ENCODE data around the gene DDX1. TPM values are rescaled to one million over a fixed set of nuclear protein-coding genes. Genes with fewer than 3 reads are reported as not detected.

The DDX1 gene
- total RNA-seq, 1 experiment from 2014 or later: 154 TPM

- no peak for TF ChIP-seq EZH2 (IDR thresholded peaks at IDR 0.05; ENCODE audit: borderline replicate concordance, low read depth, low read length, poor library complexity, severe bottlenecking)
- TF ChIP-seq, protein P1, sequence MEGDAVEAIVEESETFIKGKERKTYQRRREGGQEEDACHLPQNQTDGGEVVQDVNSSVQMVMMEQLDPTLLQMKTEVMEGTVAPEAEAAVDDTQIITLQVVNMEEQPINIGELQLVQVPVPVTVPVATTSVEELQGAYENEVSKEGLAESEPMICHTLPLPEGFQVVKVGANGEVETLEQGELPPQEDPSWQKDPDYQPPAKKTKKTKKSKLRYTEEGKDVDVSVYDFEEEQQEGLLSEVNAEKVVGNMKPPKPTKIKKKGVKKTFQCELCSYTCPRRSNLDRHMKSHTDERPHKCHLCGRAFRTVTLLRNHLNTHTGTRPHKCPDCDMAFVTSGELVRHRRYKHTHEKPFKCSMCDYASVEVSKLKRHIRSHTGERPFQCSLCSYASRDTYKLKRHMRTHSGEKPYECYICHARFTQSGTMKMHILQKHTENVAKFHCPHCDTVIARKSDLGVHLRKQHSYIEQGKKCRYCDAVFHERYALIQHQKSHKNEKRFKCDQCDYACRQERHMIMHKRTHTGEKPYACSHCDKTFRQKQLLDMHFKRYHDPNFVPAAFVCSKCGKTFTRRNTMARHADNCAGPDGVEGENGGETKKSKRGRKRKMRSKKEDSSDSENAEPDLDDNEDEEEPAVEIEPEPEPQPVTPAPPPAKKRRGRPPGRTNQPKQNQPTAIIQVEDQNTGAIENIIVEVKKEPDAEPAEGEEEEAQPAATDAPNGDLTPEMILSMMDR (conservative IDR thresholded peaks at IDR 0.05; ENCODE audit: low read depth, low read length): no peak
- no TSS peak for BruUV-seq (replicated peaks)
- H3K9me3 ChIP-seq (ENCODE audit: low read depth, low read length, poor library complexity, severe bottlenecking): no peaks in the 10 kb centered on the region
- CTCF ChIA-PET: no interaction called here
- H3K4me3 ChIP-seq (ENCODE audit: low read depth, low read length, poor library complexity, severe bottlenecking): no peak overlapping the region
- H3K36me3 ChIP-seq (ENCODE audit: insufficient read depth, low read length, poor library complexity, severe bottlenecking): peaks cover 63% of the 10 kb centered on the region
- intact Hi-C loops (cut with micrococcal nuclease; ENCODE audit: unreplicated experiment): no loop called here
- no peak for DNase-seq (ENCODE audit: low spot score)
- H3K27ac ChIP-seq (ENCODE audit: low read depth, low read length, poor library complexity, severe bottlenecking): no peak overlapping the region
- H3K4me1 ChIP-seq (ENCODE audit: insufficient read depth, low read length, poor library complexity, severe bottlenecking): peaks cover under 1% of the 10 kb centered on the region
- H3K27me3 ChIP-seq (replicated peaks; ENCODE audit: insufficient read depth, low read depth, low read length, poor library complexity): no peaks in the 10 kb centered on the region
- POLR2A ChIA-PET (ENCODE audit: low non-redundant PET): no interaction called here
Measured at GRCh38 chr2:15596350-15596749, 4.7 kb downstream of the DDX1 start.

DNA sequence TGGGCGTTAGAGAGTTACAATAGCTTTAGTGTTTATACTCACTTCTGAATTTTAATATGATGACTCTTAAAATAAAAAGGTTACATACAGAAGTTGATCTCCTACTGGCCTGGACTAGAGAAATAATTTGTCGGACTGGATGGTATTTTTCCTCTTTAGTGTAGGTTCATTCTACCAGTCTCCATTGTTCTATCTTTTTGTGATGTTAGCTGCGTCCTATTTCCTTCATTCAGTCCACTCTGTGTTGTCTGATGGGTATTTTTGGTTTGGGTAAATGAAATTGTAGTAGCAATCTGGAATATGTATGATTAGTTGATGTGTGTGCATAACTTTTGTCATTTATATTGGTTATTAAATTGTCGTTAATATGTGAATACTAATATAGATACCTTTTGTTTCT is 5.3 kb downstream of the DDX1 start:
- POLR2A ChIA-PET (ENCODE audit: low non-redundant PET): no interaction called here
- H3K4me1 ChIP-seq (ENCODE audit: insufficient read depth, low read length, poor library complexity, severe bottlenecking): no peaks in the 10 kb centered on the region
- peaks cover 69% of the 10 kb centered on the region for H3K36me3 ChIP-seq (ENCODE audit: insufficient read depth, low read length, poor library complexity, severe bottlenecking)
- no peak for DNase-seq (ENCODE audit: low spot score)
- no peaks in the 10 kb centered on the region for H3K9me3 ChIP-seq (ENCODE audit: low read depth, low read length, poor library complexity, severe bottlenecking)
- H3K27me3 ChIP-seq (replicated peaks; ENCODE audit: insufficient read depth, low read depth, low read length, poor library complexity): no peaks in the 10 kb centered on the region
- intact Hi-C loops (cut with micrococcal nuclease; ENCODE audit: unreplicated experiment): no loop called here
- BruUV-seq (replicated peaks): no TSS peak
- no peak for TF ChIP-seq EZH2 (IDR thresholded peaks at IDR 0.05; ENCODE audit: borderline replicate concordance, low read depth, low read length, poor library complexity, severe bottlenecking)
- TF ChIP-seq, protein P1 (conservative IDR thresholded peaks at IDR 0.05; ENCODE audit: low read depth, low read length): no peak
- H3K4me3 ChIP-seq (ENCODE audit: low read depth, low read length, poor library complexity, severe bottlenecking): no peak overlapping the region
- H3K27ac ChIP-seq (ENCODE audit: low read depth, low read length, poor library complexity, severe bottlenecking): no peak overlapping the region
- CTCF ChIA-PET: no interaction called here

DNA sequence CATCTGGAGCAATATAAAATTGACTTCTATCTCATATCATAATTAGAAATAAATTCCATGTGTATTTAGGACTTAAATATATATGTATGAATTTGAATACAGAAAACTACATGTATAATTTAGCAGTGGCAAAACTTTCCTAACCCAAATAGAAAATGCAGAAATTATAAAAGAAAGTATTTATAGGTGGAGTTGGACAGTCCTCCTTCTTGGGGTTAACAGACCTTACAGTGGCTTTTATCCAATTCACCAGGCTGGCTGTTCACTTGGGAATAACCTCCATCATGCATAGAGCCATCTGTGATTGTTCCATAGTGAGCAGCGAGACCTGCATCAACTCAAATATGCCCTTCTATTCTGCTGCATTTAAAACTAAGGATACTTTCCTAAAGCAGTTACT is 8.3 kb downstream of the DDX1 start:
- no peak for TF ChIP-seq EZH2 (IDR thresholded peaks at IDR 0.05; ENCODE audit: borderline replicate concordance, low read depth, low read length, poor library complexity, severe bottlenecking)
- TF ChIP-seq, protein P1 (conservative IDR thresholded peaks at IDR 0.05; ENCODE audit: low read depth, low read length): no peak
- intact Hi-C loops (cut with micrococcal nuclease; ENCODE audit: unreplicated experiment): no loop called here
- no peak for DNase-seq (ENCODE audit: low spot score)
- CTCF ChIA-PET: no interaction called here
- Histone ChIP-seq H3K27ac (ENCODE audit: low read depth, low read length, poor library complexity, severe bottlenecking) (no peak overlapping the region), H3K9me3 (ENCODE audit: low read depth, low read length, poor library complexity, severe bottlenecking) (no peaks in the 10 kb centered on the region), H3K27me3 (replicated peaks; ENCODE audit: insufficient read depth, low read depth, low read length, poor library complexity) (no peaks in the 10 kb centered on the region), H3K4me3 (ENCODE audit: low read depth, low read length, poor library complexity, severe bottlenecking) (no peak overlapping the region), H3K4me1 (ENCODE audit: insufficient read depth, low read length, poor library complexity, severe bottlenecking) (no peaks in the 10 kb centered on the region), H3K36me3 (ENCODE audit: insufficient read depth, low read length, poor library complexity, severe bottlenecking) (peaks cover 98% of the 10 kb centered on the region)
- POLR2A ChIA-PET (ENCODE audit: low non-redundant PET): no interaction called here
- no TSS peak for BruUV-seq (replicated peaks)
